NCI-H2107 treated with DMSO at 0.1 percent for 48 hours (cell line): ENCODE data around the gene METRNL.

Experiments
- DNase-seq: peaks from one replicate; lab custom pipeline; 2025; ENCODE audit not compliant: unreplicated experiment; lab: John Stamatoyannopoulos, UW

METRNL gene

GRCh38 chr17:83104577-83105505, 25.4 kb downstream of the METRNL start:
- no peak for DNase-seq

- no peak for DNase-seq
Observed at GRCh38 chr17:83105512-83105911, 26.1 kb downstream of the METRNL start.

- no peak for DNase-seq
Observed at GRCh38 chr17:83106056-83106588, 26.7 kb downstream of the METRNL start.

- DNase-seq = no peak
Observed at GRCh38 chr17:83106913-83107655, 27.7 kb downstream of the METRNL start.

GRCh38 chr17:83107656-83108048, 28.2 kb downstream of the METRNL start:
- no peak for DNase-seq

GRCh38 chr17:83108709-83109108, 29.3 kb downstream of the METRNL start:
- no peak for DNase-seq

GRCh38 chr17:83109386-83109785, 30.0 kb downstream of the METRNL start:
- no peak for DNase-seq

GRCh38 chr17:83109793-83110645, 30.6 kb downstream of the METRNL start:
- DNase-seq = no peak

GRCh38 chr17:83110735-83111134, 31.3 kb downstream of the METRNL start:
- DNase-seq = no peak

GRCh38 chr17:83111516-83112282, 32.3 kb downstream of the METRNL start:
- no peak for DNase-seq

- DNase-seq = no peak
Observed at GRCh38 chr17:83113381-83113780, 34.0 kb downstream of the METRNL start.

- no peak for DNase-seq
Observed at GRCh38 chr17:83113792-83114191, 34.4 kb downstream of the METRNL start.

- no peak for DNase-seq
Observed at GRCh38 chr17:83114706-83115105, 35.3 kb downstream of the METRNL start.

GRCh38 chr17:83115202-83115651, 35.8 kb downstream of the METRNL start:
- no peak for DNase-seq

GRCh38 chr17:83115832-83116231, 36.4 kb downstream of the METRNL start:
- no peak for DNase-seq

- no peak for DNase-seq
Observed at GRCh38 chr17:83116311-83116771, 36.9 kb downstream of the METRNL start.

- DNase-seq = no peak
Observed at GRCh38 chr17:83116783-83117555, 37.6 kb downstream of the METRNL start.

GRCh38 chr17:83117583-83117982, 38.2 kb downstream of the METRNL start:
- no peak for DNase-seq
